Glutamatergic neuron (in vitro differentiated cells): ENCODE measurements around the gene HIGD1B. TPM values are rescaled to one million over a fixed set of nuclear protein-coding genes. Genes with fewer than 3 reads are reported as not detected.
A peak's percentile ranks its signal among the peaks of the same experiment; 100 is the strongest.

Source experiments
- DNase-seq: peaks from one replicate; pipeline ENCODE4 v3.0.0; 2022
- H3K27ac Mint-ChIP-seq: one replicate; pipeline ENCODE4 v1.8.0; 2020; ENCODE audit warnings: mild to moderate bottlenecking, mixed read lengths, inconsistent platforms; ENCODE audit not compliant: unreplicated experiment
- H3K27me3 Mint-ChIP-seq: one replicate; pipeline ENCODE4 v1.8.0; 2020; ENCODE audit warnings: mild to moderate bottlenecking, moderate library complexity, mixed read lengths, inconsistent platforms; ENCODE audit not compliant: unreplicated experiment
- H3K36me3 Mint-ChIP-seq: one replicate; pipeline ENCODE4 v1.8.0; 2020; ENCODE audit warnings: mild to moderate bottlenecking, mixed read lengths, inconsistent platforms; ENCODE audit not compliant: unreplicated experiment
- H3K4me1 Mint-ChIP-seq: one replicate; pipeline ENCODE4 v1.8.0; 2020; ENCODE audit warnings: mild to moderate bottlenecking, low read depth, mixed read lengths, inconsistent platforms; ENCODE audit not compliant: unreplicated experiment
- H3K4me3 Mint-ChIP-seq: one replicate; pipeline ENCODE4 v1.8.0; 2020; ENCODE audit warnings: mild to moderate bottlenecking, mixed read lengths, inconsistent platforms; ENCODE audit not compliant: unreplicated experiment
- H3K9me3 Mint-ChIP-seq: one replicate; pipeline ENCODE4 v1.8.0; 2020; ENCODE audit warnings: mild to moderate bottlenecking, moderate library complexity, mixed read lengths, inconsistent platforms; ENCODE audit not compliant: unreplicated experiment
- CTCF ChIP-seq: fragments of 200-600 bp; sonication (generic); IDR thresholded peaks from one replicate; pipeline ENCODE4 v1.5.0; 2021; ENCODE audit not compliant: partially characterized antibody, unreplicated experiment
- total RNA-seq: library from RNA; stranded (reverse); fragmentation: NEBNext Ultra II Directional; extraction: Animal tissue kit (Norgen Biotek cat#: 25700); gene quantifications from one replicate; pipeline ENCODE4 v1.2.1, GENCODE V29; 2021; ENCODE audit not compliant: unreplicated experiment

Gene HIGD1B
- total RNA-seq, 1 donor from 2014 or later = 1.1 TPM

- no peak for TF ChIP-seq CTCF
- Mint-ChIP-seq H3K9me3 (peaks cover 9% of the 10 kb centered on the region), H3K27me3 (peaks cover 14% of the 10 kb centered on the region), H3K27ac (peak within 1 kb of the TSS; percentile 94), H3K4me1 (no peaks in the 10 kb centered on the region), H3K36me3 (no peaks in the 10 kb centered on the region), H3K4me3 (peak within 1 kb of the TSS; percentile 96)
- peak; percentile 74 for DNase-seq
Measured at GRCh38 chr17:44829523-44830358, 17.9 kb upstream of the HIGD1B start, which contains the start of gene GJC1. TSS of gene GJC1 (minus strand) at chr17:44830287. CDS start at chr17:44805817, 24,470 bp downstream.

GRCh38 chr17:44830359-44831288 is 17.1 kb upstream of the HIGD1B start:
- DNase-seq = no peak
- Mint-ChIP-seq H3K4me3 (peak overlapping the region; percentile 82), H3K9me3 (peaks cover 9% of the 10 kb centered on the region), H3K4me1 (no peaks in the 10 kb centered on the region), H3K27me3 (peaks cover 17% of the 10 kb centered on the region), H3K36me3 (no peaks in the 10 kb centered on the region), H3K27ac (peak overlapping the region; percentile 17)
- no peak for TF ChIP-seq CTCF

GRCh38 chr17:44831371-44831770 is 16.3 kb upstream of the HIGD1B start:
- H3K36me3 Mint-ChIP-seq = no peaks in the 10 kb centered on the region
- no peak for TF ChIP-seq CTCF
- DNase-seq = no peak
- no peaks in the 10 kb centered on the region for H3K4me1 Mint-ChIP-seq
- H3K4me3 Mint-ChIP-seq = no peak overlapping the region
- peaks cover 9% of the 10 kb centered on the region for H3K9me3 Mint-ChIP-seq
- H3K27me3 Mint-ChIP-seq = peaks cover 17% of the 10 kb centered on the region
- H3K27ac Mint-ChIP-seq = no peak overlapping the region

- DNase-seq = no peak
- no peak for TF ChIP-seq CTCF
- no peak overlapping the region for H3K27ac Mint-ChIP-seq
Measured at GRCh38 chr17:44832805-44833204, 14.9 kb upstream of the HIGD1B start.

More at GRCh38 chr17:44832805-44833204, 14.9 kb upstream of the HIGD1B start:
- no peaks in the 10 kb centered on the region for H3K4me1 Mint-ChIP-seq
- peaks cover 16% of the 10 kb centered on the region for H3K27me3 Mint-ChIP-seq
- no peaks in the 10 kb centered on the region for H3K36me3 Mint-ChIP-seq
- no peak overlapping the region for H3K4me3 Mint-ChIP-seq
- peaks cover 9% of the 10 kb centered on the region for H3K9me3 Mint-ChIP-seq
